Colonic mucosa (tissue), 4 donors: Measurements from ENCODE around the gene IER5. TPM values are rescaled to one million over a fixed set of nuclear protein-coding genes. Genes with fewer than 3 reads are reported as not detected.

Experiments
- DNase-seq: peaks from one replicate; pipeline ENCODE4 v3.0.0-alpha.2; 2020
- H3K27ac ChIP-seq: fragments of 200-600 bp; one replicate; pipeline ENCODE4 v1.8.0; 2021
- H3K27me3 ChIP-seq: fragments of 200-600 bp; one replicate; pipeline ENCODE4 v1.8.0; 2021
- H3K36me3 ChIP-seq: fragments of 200-600 bp; one replicate; pipeline ENCODE4 v1.8.0; 2021
- H3K4me1 ChIP-seq: fragments of 200-600 bp; one replicate; pipeline ENCODE4 v1.8.0; 2021; ENCODE audit warnings: mild to moderate bottlenecking
- H3K4me3 ChIP-seq: fragments of 200-600 bp; one replicate; pipeline ENCODE4 v1.8.0; 2021
- H3K9ac ChIP-seq, 2 donors: one replicate each; pipeline ENCODE4 v1.7.0; 2013; ENCODE audit warnings: control low read depth in 2 of 2, low read depth in 2 of 2, low read length in 2 of 2
- H3K9me3 ChIP-seq: fragments of 200-600 bp; one replicate; pipeline ENCODE4 v1.8.0; 2021
- intact Hi-C: fragments of 100-400 bp; cut with DNase I; formaldehyde crosslinking; loops from one replicate; pipeline ENCODE4 v1.14.1; 2022
- total RNA-seq, 2 donors: library from RNA; stranded (reverse); fragmentation: NEBNext Ultra II Directional in 1 of 2; extraction: Animal tissue kit (Norgen Biotek cat#: 25700) in 1 of 2; gene quantifications; one replicate each; pipeline ENCODE4 v1.2.1, GENCODE V29; 2021
- TF ChIP-seq, protein P1 (sequence below): fragments of 200-600 bp; IDR thresholded peaks from one replicate; pipeline ENCODE4 v1.8.0; 2022; ENCODE audit warnings: antibody characterized with exemption, mild to moderate bottlenecking
- donor health status: healthy.
- donor health status: DM: no; HTN: no; CAD: no.
- donor health status: DM: no; HTN: no; CAD: no.

The IER5 gene
- total RNA-seq, 2 donors from 2014 or later = 19.6 to 20.1 TPM

DNA sequence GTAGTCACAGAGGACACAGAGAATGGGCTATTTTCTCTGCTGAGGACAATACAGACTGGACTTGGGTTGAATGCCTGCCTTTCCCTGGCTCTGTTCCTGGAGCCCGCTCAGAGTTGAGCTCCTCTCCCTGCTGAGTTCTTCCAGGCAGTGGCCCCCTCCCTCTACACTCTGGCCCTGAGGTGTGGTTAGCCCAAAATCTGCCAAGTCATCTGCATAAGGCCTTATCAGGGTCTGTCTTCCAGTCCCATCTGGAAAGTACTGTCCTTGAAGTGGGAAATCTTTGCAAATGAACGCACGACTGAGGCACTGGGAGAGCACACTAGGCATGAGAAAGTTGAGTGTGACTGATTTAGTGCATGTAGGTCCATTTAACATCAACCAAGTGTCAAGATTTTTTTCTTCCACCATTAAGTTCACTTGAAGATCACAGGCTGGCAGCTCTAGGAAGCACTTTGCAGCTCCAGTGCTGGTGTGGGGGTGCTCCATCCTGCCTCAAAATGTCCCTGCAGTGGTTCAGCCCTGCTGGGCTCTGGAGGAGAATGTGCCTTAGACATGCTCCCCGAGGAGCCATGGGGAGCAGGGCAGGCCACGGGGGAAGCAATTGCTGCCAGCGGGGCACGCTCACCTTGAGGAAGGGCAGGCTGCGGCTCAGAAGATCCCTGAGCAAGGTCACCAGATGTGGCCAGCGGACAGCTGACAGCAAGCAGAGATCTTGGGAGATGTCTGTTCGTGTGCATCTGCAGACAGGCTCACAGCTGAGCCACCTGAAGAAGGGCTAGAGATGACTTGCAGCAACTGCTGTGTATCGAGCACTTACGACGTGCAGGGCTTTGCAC is 41.5 kb downstream of the IER5 start:
- no peaks in the 10 kb centered on the region for H3K27me3 ChIP-seq
- H3K27ac ChIP-seq = no peak overlapping the region

DNA sequence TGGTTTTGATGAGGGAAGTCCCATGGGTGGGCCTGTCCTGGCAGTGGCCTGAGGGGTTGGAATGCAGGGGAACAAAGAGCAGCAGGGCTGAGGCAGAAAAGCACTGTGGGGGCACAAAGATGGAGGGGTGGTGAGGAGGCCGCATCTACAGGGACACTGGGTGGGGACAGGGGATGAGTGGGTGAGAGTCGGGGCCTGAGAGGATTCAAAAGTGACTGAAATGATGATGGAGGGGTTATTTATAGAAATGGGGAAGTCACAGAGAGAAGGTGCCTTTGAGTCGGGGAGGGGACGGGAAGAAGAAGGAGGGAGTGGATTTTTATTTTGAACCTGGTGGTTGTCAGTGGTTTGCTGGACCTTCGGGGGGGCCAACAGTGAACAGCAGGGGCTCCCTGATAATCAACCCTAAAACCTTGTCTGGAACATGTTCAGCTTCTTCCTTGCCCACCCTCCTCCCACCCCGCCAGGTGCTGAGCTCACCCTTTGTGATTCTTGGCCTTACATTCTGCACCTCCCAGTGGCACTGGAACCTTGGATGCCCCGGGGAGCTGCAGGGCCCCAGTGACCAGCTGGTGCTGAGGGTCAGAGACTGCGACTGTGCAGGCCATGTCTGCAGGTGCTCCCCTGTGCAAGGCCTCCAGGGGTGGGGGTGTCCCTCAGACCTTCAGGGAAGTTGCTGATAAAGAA is 42.9 kb downstream of the IER5 start:
- no peak for DNase-seq
- intact Hi-C loops = no loop called here
- H3K4me3 ChIP-seq = no peak overlapping the region
- no peaks in the 10 kb centered on the region for H3K9me3 ChIP-seq
- H3K4me1 ChIP-seq = peaks cover 20% of the 10 kb centered on the region
- TF ChIP-seq, protein P1, sequence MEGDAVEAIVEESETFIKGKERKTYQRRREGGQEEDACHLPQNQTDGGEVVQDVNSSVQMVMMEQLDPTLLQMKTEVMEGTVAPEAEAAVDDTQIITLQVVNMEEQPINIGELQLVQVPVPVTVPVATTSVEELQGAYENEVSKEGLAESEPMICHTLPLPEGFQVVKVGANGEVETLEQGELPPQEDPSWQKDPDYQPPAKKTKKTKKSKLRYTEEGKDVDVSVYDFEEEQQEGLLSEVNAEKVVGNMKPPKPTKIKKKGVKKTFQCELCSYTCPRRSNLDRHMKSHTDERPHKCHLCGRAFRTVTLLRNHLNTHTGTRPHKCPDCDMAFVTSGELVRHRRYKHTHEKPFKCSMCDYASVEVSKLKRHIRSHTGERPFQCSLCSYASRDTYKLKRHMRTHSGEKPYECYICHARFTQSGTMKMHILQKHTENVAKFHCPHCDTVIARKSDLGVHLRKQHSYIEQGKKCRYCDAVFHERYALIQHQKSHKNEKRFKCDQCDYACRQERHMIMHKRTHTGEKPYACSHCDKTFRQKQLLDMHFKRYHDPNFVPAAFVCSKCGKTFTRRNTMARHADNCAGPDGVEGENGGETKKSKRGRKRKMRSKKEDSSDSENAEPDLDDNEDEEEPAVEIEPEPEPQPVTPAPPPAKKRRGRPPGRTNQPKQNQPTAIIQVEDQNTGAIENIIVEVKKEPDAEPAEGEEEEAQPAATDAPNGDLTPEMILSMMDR = no peak
- no peaks in the 10 kb centered on the region for H3K36me3 ChIP-seq
- no peaks in the 10 kb centered on the region for H3K27me3 ChIP-seq
- no peak overlapping the region for H3K9ac ChIP-seq
- H3K27ac ChIP-seq = no peak overlapping the region

More for the DNA sequence above, 41.5 kb downstream of the IER5 start:
- Histone ChIP-seq H3K9ac (no peak overlapping the region), H3K4me1 (peaks cover 18% of the 10 kb centered on the region), H3K36me3 (no peaks in the 10 kb centered on the region), H3K4me3 (no peak overlapping the region), H3K9me3 (no peaks in the 10 kb centered on the region)
- no peak for DNase-seq
- TF ChIP-seq, protein P1 = no peak
- intact Hi-C loops = no loop called here

DNA sequence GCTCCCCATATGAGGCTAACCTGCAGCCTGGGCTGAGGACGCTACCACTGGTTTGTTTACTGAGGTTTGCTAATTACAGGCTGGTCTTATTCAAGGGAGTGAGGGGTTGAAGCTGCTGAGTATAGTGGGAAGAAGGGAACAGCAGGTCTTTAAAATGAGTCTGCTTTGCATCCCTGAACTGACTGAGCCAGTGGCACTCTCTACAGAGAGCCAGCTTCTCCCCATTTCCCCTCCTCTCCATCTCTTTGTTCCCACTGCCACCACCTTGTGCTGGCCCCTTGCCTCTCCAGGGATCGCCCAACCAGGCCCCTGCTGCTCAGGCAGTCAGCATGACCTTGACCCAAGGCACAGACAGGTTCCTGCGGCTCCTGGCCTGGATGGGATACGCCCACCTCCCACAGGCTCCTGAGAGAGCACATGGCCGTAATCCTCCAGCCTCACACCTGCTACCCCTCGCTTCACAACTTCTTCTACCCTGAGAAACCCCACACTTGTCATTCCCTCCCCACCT is 45.0 kb downstream of the IER5 start:
- DNase-seq = no peak
- no peak overlapping the region for H3K9ac ChIP-seq
- TF ChIP-seq, protein P1 = no peak
- intact Hi-C loops = no loop called here
- no peaks in the 10 kb centered on the region for H3K36me3 ChIP-seq
- no peak overlapping the region for H3K27ac ChIP-seq
- no peaks in the 10 kb centered on the region for H3K27me3 ChIP-seq
- no peaks in the 10 kb centered on the region for H3K9me3 ChIP-seq
- H3K4me3 ChIP-seq = no peak overlapping the region
- H3K4me1 ChIP-seq = peaks cover 18% of the 10 kb centered on the region

DNA sequence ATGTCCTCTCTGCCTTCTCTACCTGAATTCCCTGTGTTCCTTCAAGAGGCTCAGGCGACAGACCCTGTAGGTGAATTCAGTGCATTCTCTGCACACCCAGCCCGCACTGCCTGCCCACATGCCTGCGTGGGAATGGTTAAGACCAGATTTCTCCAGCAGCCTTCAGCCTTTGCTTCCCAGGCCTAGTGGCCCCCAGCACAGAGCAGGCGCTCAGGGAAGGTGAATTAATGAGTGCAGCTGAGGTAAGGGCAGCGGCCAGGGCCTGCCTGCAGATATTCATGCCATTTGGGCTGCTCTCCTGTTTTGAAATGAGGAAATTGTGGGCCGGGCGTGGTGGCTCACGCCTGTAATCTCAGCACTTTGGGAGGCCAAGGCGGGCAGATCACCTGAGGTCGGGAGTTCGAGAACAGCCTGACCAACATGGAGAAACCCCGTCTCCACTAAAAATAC is 45.5 kb downstream of the IER5 start:
- no peak overlapping the region for H3K9ac ChIP-seq
- TF ChIP-seq, protein P1 = no peak
- no peaks in the 10 kb centered on the region for H3K9me3 ChIP-seq
- intact Hi-C loops = no loop called here
- no peaks in the 10 kb centered on the region for H3K36me3 ChIP-seq
- H3K4me1 ChIP-seq = peaks cover 13% of the 10 kb centered on the region
- no peaks in the 10 kb centered on the region for H3K27me3 ChIP-seq
- no peak for DNase-seq
- H3K27ac ChIP-seq = no peak overlapping the region
- H3K4me3 ChIP-seq = no peak overlapping the region

DNA sequence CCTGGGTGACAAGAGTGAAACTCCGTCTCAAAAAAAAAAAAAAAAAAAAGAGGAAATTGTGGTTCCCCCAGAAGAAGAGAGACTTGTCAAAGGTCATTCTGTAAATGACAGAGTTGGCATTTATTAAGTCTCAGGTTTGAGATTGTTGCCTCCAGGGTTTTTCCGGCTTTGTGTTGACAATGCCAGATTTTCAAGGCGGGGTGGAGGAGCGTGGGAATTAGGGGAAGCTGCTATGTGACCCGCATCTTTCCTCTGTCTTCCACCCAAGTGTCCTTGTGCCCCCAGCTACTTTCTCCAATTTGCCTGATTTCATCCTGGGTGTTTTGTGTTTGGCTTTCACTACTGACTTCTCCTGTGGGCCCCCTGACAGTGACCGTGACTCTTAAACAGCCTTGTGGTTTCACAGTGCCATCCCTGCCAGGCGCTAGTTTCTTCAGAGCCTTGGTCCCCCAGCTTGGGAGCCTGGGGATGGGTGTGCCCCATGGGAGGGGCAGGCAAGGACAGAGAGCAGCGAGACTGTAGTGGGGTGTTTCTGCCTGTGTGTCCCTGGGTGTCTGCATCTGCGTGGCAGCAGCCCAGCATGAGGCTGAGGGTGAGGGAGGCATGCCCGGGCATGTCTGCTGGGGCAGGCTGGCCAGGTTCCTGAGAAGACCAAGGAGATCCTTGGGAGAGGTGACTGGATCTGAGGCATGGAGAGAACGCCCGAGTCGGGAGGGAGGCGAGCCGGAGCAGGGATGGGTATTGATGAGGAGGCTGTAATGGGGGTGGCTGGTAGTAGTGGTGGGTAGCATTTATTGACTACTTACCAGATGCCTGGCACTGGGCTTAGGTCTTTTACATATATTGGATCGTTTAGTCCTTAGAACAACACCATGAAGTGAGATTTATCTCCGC is 46.3 kb downstream of the IER5 start:
- H3K36me3 ChIP-seq = no peaks in the 10 kb centered on the region
- TF ChIP-seq, protein P1 = no peak
- DNase-seq = peak; percentile 67
- H3K9me3 ChIP-seq = no peaks in the 10 kb centered on the region
- no peak overlapping the region for H3K4me3 ChIP-seq
- peak overlapping the region; percentile 42 to 58 for H3K9ac ChIP-seq
- intact Hi-C loops = no loop called here
- peak overlapping the region; percentile 24 for H3K27ac ChIP-seq
- H3K27me3 ChIP-seq = no peaks in the 10 kb centered on the region
- H3K4me1 ChIP-seq = peaks cover 11% of the 10 kb centered on the region
